A172 (cell line): Measurements from ENCODE around the gene DST. TPM values are rescaled to one million over a fixed set of nuclear protein-coding genes. Genes with fewer than 3 reads are reported as not detected.
A peak's percentile ranks its signal among the peaks of the same experiment; 100 is the strongest.

ENCODE experiments used
- DNase-seq: peaks from one replicate; pipeline ENCODE4 v3.0.0-alpha.2; 2015; ENCODE audit warnings: low spot score
- total RNA-seq: library from RNA; depleted of rRNA; stranded (reverse); fragments of >200 nt; shearing (Covaris generic); gene quantifications from 2 replicates; pipeline ENCODE4 v1.2.3, GENCODE V29; 2014; rRNA removed

DST gene
- total RNA-seq = 153 and 189 TPM in 2 replicates

GRCh38 chr6:56642366-56643261, at the start of gene DST:
DST (minus strand) TSS chr6:56642889.
- DNase-seq = peak; percentile 78

GRCh38 chr6:56691814-56692213, 49.1 kb upstream of the DST start:
- DNase-seq = no peak

GRCh38 chr6:56691286-56691595, 48.6 kb upstream of the DST start:
- no peak for DNase-seq

- DNase-seq = peak; percentile 66
These were observed 48.0 kb upstream of the DST start for GRCh38 chr6:56690519-56691285.

GRCh38 chr6:56689663-56690062, 47.0 kb upstream of the DST start:
- DNase-seq = no peak

GRCh38 chr6:56689114-56689513, 46.4 kb upstream of the DST start:
- no peak for DNase-seq

GRCh38 chr6:56688521-56688920, 45.8 kb upstream of the DST start:
- DNase-seq = no peak

- no peak for DNase-seq
These were observed 44.9 kb upstream of the DST start for GRCh38 chr6:56687551-56687950.

- no peak for DNase-seq
These were observed 43.7 kb upstream of the DST start for GRCh38 chr6:56686429-56686828.

- DNase-seq = no peak
These were observed 43.3 kb upstream of the DST start for GRCh38 chr6:56685994-56686393.

- DNase-seq = no peak
These were observed 42.5 kb upstream of the DST start for GRCh38 chr6:56685102-56685733.

- DNase-seq = no peak
These were observed 41.8 kb upstream of the DST start for GRCh38 chr6:56684342-56685101.

GRCh38 chr6:56683882-56684281, 41.2 kb upstream of the DST start:
- peak; percentile 48 for DNase-seq

GRCh38 chr6:56682635-56683034, 39.9 kb upstream of the DST start:
- DNase-seq = no peak

- DNase-seq = no peak
These were observed 34.9 kb upstream of the DST start for GRCh38 chr6:56677559-56677958.

- DNase-seq = no peak
These were observed 29.2 kb upstream of the DST start for GRCh38 chr6:56671651-56672461.

GRCh38 chr6:56671160-56671559, 28.5 kb upstream of the DST start:
- no peak for DNase-seq

- no peak for DNase-seq
These were observed 26.4 kb upstream of the DST start for GRCh38 chr6:56669041-56669440.

- DNase-seq = no peak
These were observed 25.5 kb upstream of the DST start for GRCh38 chr6:56668158-56668557.

GRCh38 chr6:56667336-56667735, 24.6 kb upstream of the DST start:
- DNase-seq = no peak

- no peak for DNase-seq
These were observed 21.3 kb upstream of the DST start for GRCh38 chr6:56664029-56664428.
